ENCODE results near the gene PARVA.
"Not testable (repeated sequence)": the region's sequence is repeated elsewhere in the genome, so short reads cannot be mapped to it uniquely, and the experiment has no call there.

Gene PARVA, protein sequence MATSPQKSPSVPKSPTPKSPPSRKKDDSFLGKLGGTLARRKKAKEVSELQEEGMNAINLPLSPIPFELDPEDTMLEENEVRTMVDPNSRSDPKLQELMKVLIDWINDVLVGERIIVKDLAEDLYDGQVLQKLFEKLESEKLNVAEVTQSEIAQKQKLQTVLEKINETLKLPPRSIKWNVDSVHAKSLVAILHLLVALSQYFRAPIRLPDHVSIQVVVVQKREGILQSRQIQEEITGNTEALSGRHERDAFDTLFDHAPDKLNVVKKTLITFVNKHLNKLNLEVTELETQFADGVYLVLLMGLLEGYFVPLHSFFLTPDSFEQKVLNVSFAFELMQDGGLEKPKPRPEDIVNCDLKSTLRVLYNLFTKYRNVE

DNA sequence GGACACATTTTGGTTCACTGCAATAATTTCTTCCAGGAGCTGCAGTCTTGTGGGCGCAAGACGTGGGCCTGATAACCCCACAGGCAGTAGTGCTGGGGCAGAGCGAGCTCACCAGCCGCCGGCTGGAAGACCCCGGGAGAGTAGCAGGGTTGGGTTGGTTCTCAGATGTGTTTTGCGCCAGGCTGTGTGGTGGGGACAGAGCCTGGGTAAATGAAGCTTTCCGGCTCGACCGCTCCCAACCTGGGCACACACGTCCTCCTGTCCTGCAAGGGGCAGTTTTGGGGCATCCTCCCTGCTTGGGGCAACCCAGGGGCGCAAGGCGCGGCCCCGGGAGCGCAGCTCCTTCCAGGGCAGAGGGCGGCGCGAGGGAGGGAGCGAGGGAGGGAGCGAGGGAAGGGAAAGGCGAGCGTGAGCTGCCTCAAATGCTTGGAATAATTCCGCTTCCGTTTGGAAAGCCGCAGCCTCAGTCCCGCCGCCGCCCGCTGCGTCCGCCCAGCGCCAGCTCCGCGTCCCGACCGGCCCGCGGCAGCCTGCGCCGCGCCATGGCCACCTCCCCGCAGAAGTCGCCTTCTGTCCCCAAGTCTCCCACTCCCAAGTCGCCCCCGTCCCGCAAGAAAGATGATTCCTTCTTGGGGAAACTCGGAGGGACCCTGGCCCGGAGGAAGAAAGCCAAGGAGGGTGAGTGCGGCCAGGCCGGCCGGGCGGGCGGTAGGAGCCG is at the start of gene PARVA:
PARVA (plus strand) TSS at position 466 of the 718 bp plus-strand sequence; CDS start at position 543, 77 bp downstream.
- no peak for DNase-seq

- no peak for DNase-seq
Measured at GRCh38 chr11:12329169-12329568, 48.2 kb upstream of the PARVA start.

GRCh38 chr11:12329797-12330196 is 47.6 kb upstream of the PARVA start:
- no peak for DNase-seq

- no peak for DNase-seq
Measured at GRCh38 chr11:12330485-12331231, 46.7 kb upstream of the PARVA start.

DNA sequence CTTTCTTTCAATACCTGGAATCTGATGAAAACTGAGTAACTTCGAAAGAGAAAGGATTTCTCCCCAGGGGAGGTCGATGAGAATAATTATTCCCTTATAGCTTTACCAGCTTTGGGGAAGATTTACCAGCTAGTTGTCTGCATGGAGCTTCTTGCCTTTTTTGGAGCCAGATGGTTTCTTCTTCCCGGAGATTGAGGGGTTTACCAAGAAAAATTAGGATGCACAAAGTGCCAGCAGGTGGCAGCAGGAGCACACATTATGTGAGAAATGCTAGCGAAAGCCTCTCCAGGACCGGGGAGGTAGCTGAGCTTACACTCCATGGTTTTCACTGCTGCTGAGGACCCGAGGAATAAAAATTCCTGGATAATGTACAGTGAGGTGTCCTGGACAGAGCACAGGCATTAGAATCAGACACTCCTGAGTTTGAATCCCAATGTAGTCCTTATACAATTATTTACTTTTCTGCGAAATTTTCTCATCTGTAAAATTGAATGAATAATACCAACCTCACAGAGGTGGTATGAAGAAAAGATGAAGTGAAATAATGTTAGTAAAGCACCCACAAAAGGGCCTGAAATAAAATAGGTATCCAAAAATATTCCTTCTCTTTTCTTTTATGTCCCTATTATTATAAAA is 46.0 kb upstream of the PARVA start:
- DNase-seq, result peak; percentile 52 to 59

GRCh38 chr11:12343526-12343925 is 33.8 kb upstream of the PARVA start:
- DNase-seq, result no peak

- no peak for DNase-seq
Measured at GRCh38 chr11:12353534-12353933, 23.8 kb upstream of the PARVA start.

GRCh38 chr11:12354750-12355545 is 22.4 kb upstream of the PARVA start:
- DNase-seq, result no peak

GRCh38 chr11:12356944-12357655 is 20.3 kb upstream of the PARVA start:
- DNase-seq, result no peak

DNA sequence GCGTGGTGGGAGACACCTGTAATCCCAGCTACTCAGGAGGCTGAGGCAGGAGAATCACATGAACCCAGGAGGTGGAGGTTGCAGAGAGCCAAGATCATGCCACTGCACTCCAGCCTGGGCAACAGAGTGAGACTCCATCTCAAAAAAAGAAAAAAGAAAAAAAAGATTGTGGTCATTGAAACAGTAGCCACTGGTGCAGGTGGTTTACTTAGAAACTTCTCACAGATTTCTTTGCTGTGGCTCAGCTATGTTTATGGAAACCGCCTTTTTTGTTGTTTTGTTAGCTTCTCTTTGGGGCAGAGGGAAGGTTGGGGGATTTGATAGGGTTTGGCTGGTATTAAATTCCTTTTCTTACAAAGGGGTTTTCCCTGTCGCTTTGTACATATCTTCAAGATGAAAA is 19.7 kb upstream of the PARVA start:
- not testable (repeated sequence) for DNase-seq

GRCh38 chr11:12358302-12359188 is 18.8 kb upstream of the PARVA start:
- DNase-seq, result no peak

DNA sequence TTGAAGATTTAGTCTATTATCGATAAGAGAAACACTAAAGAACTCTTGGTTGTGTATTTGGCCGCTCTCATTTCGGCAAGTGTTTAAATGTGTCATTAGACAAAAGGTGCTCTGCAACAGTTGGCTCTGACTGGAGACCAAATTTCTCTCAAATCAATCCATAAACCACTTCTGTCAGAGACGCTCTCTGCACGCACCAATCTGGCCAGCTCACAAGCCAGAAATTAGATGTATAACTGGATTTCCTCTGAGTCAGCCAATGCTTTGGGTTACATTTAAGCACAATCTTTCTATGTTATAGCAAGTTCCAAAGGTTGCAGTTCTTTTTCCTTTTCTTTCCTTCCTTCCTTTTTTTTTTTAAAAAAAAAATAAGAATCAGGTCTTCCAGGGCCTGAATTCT is 17.6 kb upstream of the PARVA start:
- no peak for DNase-seq

DNA sequence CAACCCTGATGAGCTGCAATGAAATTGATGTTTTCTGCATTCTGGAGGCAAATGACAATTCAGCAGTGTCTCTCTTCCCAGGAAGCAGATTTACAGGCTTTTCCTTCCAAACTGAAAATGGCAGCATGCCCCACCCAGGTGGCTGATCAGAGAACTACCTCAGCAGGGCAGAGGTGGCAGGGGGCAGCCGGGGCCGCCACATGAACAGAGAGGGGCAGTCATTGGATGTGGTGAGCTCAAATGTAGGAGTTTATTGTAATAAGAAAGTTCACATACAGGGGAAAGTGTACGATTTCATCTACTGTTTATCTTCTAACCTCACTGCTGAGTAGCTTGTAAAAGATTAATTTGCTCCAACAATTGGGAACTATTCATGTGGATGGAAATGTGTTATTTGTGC is 15.7 kb upstream of the PARVA start:
- DNase-seq, result no peak

GRCh38 chr11:12362857-12363256 is 14.5 kb upstream of the PARVA start:
- DNase-seq, result no peak

GRCh38 chr11:12363373-12363772 is 14.0 kb upstream of the PARVA start:
- DNase-seq, result no peak

- DNase-seq, result peak; percentile 3 to 12
Measured at GRCh38 chr11:12365965-12366575, 11.3 kb upstream of the PARVA start.

DNA sequence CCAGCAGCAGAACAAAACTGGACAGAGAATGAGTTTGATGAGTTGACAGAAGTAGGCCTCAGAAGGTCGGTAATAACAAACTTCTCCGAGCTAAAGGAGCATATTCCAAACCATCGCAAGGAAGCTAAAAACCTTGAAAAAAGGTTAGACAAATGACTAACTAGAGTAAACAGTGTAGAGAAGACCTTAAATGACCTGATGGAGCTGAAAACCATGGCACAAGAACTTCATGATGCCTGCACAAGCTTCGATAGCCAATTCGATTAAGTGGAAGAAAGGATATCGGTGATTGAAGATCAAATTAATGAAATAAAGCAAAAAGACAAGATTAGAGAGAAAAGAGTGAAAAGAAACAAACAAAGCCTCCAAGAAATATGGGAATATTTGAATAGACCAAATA is 10.3 kb upstream of the PARVA start:
- not testable (repeated sequence) for DNase-seq

- no peak for DNase-seq
Measured at GRCh38 chr11:12372111-12372510, 5.3 kb upstream of the PARVA start.

DNA sequence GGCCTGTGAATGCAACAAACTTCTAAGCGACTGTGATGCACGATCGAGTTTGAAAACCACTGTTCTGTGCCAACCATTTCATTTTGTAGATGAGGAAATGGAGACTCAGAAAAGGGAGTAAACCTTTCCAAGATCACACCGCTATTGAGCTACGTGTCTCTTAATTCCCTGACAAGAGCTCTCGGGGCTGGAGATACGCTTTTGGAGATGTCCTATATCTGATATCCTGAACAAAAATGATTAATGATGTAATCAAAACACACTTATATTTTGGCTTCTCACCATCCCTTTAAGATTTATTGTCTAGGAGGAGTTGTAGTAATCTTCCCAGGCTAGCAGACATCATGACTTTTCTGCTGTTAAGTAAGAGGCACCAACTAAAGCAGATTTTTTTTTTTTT is 1.7 kb upstream of the PARVA start:
- no peak for DNase-seq
